H1 (cell line): ENCODE results near the gene SLC39A11. TPM values are rescaled to one million over a fixed set of nuclear protein-coding genes. Genes with fewer than 3 reads are reported as not detected.

Source experiments
- CTCF ChIA-PET: fragments of 300-600 bp; sonication (Branson Sonifier 250); formaldehyde crosslinking; loops from one replicate; lab custom pipeline; 2021; ENCODE audit not compliant: partially characterized antibody; lab: Charles Lee
- POLR2A ChIA-PET: fragments of 300-600 bp; sonication (Branson Sonifier 250); formaldehyde crosslinking; loops from one replicate; lab custom pipeline; 2021; ENCODE audit warnings: inconsistent platforms; ENCODE audit not compliant: partially characterized antibody; lab: Charles Lee
- DNase-seq, 2 experiments: peaks; one replicate each; pipeline versions ENCODE4 v3.0.0 to v3.0.0-alpha.2; 2010 to 2022; ENCODE audit warnings: low spot score in 2 of 2, low read depth in 1 of 2, mixed read lengths in 1 of 2
- FAIRE-seq: peaks from 2 replicates; lab custom pipeline; 2011; peaks lifted over from hg19 to GRCh38; lab: Jason Lieb, UNC
- H2AFZ ChIP-seq: 2 replicates; pipeline ENCODE4 v1.8.1; 2012; ENCODE audit warnings: low read length, inconsistent platforms
- H2AK5ac ChIP-seq: 2 replicates; pipeline ENCODE4 v1.6.1; 2013; ENCODE audit warnings: low read depth, low read length
- H2BK120ac ChIP-seq: replicated peaks from 2 replicates; pipeline ENCODE3; 2013; ENCODE audit warnings: low read depth, low read length, inconsistent platforms
- H2BK12ac ChIP-seq: 2 replicates; pipeline ENCODE4 v1.6.1; 2013; ENCODE audit warnings: low read depth, low read length
- H2BK15ac ChIP-seq: 2 replicates; pipeline ENCODE4 v1.6.1; 2013; ENCODE audit warnings: low read length
- H2BK20ac ChIP-seq: 2 replicates; pipeline ENCODE4 v1.6.1; 2013; ENCODE audit warnings: low read length
- H2BK5ac ChIP-seq: 2 replicates; pipeline ENCODE4 v1.6.1; 2013; ENCODE audit warnings: low read depth, low read length
- H3K14ac ChIP-seq: 2 replicates; pipeline ENCODE4 v1.6.1; 2013; ENCODE audit warnings: inconsistent platforms; ENCODE audit not compliant: insufficient read length
- H3K18ac ChIP-seq: 2 replicates; pipeline ENCODE4 v1.6.1; 2013; ENCODE audit warnings: low read length; ENCODE audit errors: extremely low read depth
- H3K23ac ChIP-seq: 2 replicates; pipeline ENCODE4 v1.6.1; 2013; ENCODE audit warnings: inconsistent platforms; ENCODE audit not compliant: insufficient read length
- H3K23me2 ChIP-seq: 2 replicates; pipeline ENCODE4 v1.6.1; 2013; ENCODE audit warnings: low read depth, low read length
- H3K27ac ChIP-seq: 2 replicates; pipeline ENCODE4 v1.6.1; 2011; ENCODE audit warnings: low read depth, low read length, inconsistent platforms
- H3K27me3 ChIP-seq, 4 experiments: replicated peaks in 1 of 4; 1 replicate in 1 of 4; 2 replicates in 3 of 4; pipeline versions ENCODE4 v1.6.1 to v1.8.1; 2011 to 2013; ENCODE audit warnings: low read length in 3 of 4, mild to moderate bottlenecking in 3 of 4, inconsistent platforms in 2 of 4, mixed read lengths in 2 of 4, moderate library complexity in 1 of 4; ENCODE audit not compliant: control insufficient read depth in 3 of 4, insufficient read depth in 3 of 4; ENCODE audit errors: extremely low read depth in 1 of 4
- H3K36me3 ChIP-seq, 4 experiments: 2 replicates each; pipeline versions ENCODE4 v1.6.1 to v1.8.1; 2011 to 2013; ENCODE audit warnings: mild to moderate bottlenecking in 4 of 4, low read length in 3 of 4, moderate library complexity in 2 of 4, control low read depth in 1 of 4, inconsistent platforms in 1 of 4; ENCODE audit not compliant: insufficient read depth in 4 of 4, control insufficient read depth in 2 of 4
- H3K4ac ChIP-seq: replicated peaks from 2 replicates; pipeline ENCODE3; 2013; ENCODE audit warnings: low read length, low read depth, mixed read lengths, inconsistent platforms; ENCODE audit not compliant: insufficient read length
- H3K4me1 ChIP-seq, 4 experiments: replicated peaks in 1 of 4; 1 replicate in 1 of 4; 2 replicates in 3 of 4; pipeline versions ENCODE4 v1.6.1 to v1.8.1; 2011 to 2013; ENCODE audit warnings: low read length in 3 of 4, inconsistent platforms in 2 of 4, mixed read lengths in 1 of 4; ENCODE audit not compliant: insufficient read depth in 4 of 4, control insufficient read depth in 3 of 4
- H3K4me2 ChIP-seq, 2 experiments: 2 replicates each; pipeline versions ENCODE4 v1.6.1 to v1.8.1; 2011 to 2013; ENCODE audit warnings: low read depth in 2 of 2, low read length in 2 of 2, control low read depth in 1 of 2, inconsistent platforms in 1 of 2, mild to moderate bottlenecking in 1 of 2; ENCODE audit not compliant: insufficient read depth in 1 of 2
- H3K4me3 ChIP-seq, 4 experiments: fragments of 200-600, 300-600 bp in 1 of 4; sonication (generic), shearing (Covaris generic), sonication (Bioruptor Twin) in 1 of 4; 2 replicates each; pipeline versions ENCODE4 v1.5.1 to v1.8.1; 2011 to 2016; ENCODE audit warnings: low read length in 4 of 4, low read depth in 3 of 4, control low read depth in 2 of 4, inconsistent platforms in 2 of 4, mild to moderate bottlenecking in 2 of 4, mixed read lengths in 1 of 4, moderate library complexity in 1 of 4; ENCODE audit not compliant: insufficient read depth in 2 of 4; ENCODE audit errors: extremely low read depth in 1 of 4
- H3K56ac ChIP-seq: replicated peaks from 2 replicates; pipeline ENCODE3; 2013; ENCODE audit warnings: low read depth, mild to moderate bottlenecking, mixed read lengths, low read length, inconsistent platforms; ENCODE audit not compliant: insufficient read length
- H3K79me1 ChIP-seq: 2 replicates; pipeline ENCODE4 v1.6.1; 2013; ENCODE audit warnings: low read depth, low read length, control low read depth
- H3K79me2 ChIP-seq, 2 experiments: 2 replicates each; pipeline versions ENCODE4 v1.6.1 to v1.8.1; 2012 to 2013; ENCODE audit warnings: low read length in 2 of 2, mild to moderate bottlenecking in 2 of 2, inconsistent platforms in 1 of 2; ENCODE audit not compliant: insufficient read depth in 2 of 2, control insufficient read depth in 1 of 2
- H3K9ac ChIP-seq, 4 experiments: replicated peaks in 1 of 4; 1 replicate in 1 of 4; 2 replicates in 3 of 4; pipeline versions ENCODE4 v1.6.1 to v1.8.1; 2011 to 2013; ENCODE audit warnings: low read depth in 3 of 4, low read length in 3 of 4, control low read depth in 2 of 4, mild to moderate bottlenecking in 2 of 4, moderate library complexity in 2 of 4, inconsistent platforms in 1 of 4; ENCODE audit errors: extremely low read depth in 1 of 4
- H3K9me3 ChIP-seq, 2 experiments: 2 replicates each; pipeline versions ENCODE4 v1.6.1 to v1.8.1; 2012 to 2013; ENCODE audit warnings: mild to moderate bottlenecking in 2 of 2, moderate library complexity in 2 of 2, control low read depth in 1 of 2, inconsistent platforms in 1 of 2, low read depth in 1 of 2, low read length in 1 of 2, mixed read lengths in 1 of 2; ENCODE audit not compliant: insufficient read depth in 2 of 2
- H4K20me1 ChIP-seq, 2 experiments: replicated peaks in 1 of 2; 2 replicates each; pipeline versions ENCODE3 to v1.8.1; 2011 to 2013; ENCODE audit warnings: inconsistent platforms in 2 of 2, low read length in 2 of 2, mild to moderate bottlenecking in 1 of 2; ENCODE audit not compliant: insufficient read depth in 2 of 2, control insufficient read depth in 1 of 2
- H4K5ac ChIP-seq: 2 replicates; pipeline ENCODE4 v1.6.1; 2013; ENCODE audit warnings: low read length, low read depth, mixed read lengths, inconsistent platforms; ENCODE audit not compliant: insufficient read length
- H4K8ac ChIP-seq: 2 replicates; pipeline ENCODE4 v1.8.0; 2013; ENCODE audit warnings: mild to moderate bottlenecking, moderate library complexity, low read length, inconsistent platforms; ENCODE audit not compliant: insufficient read depth; ENCODE audit errors: extremely low read depth
- H4K91ac ChIP-seq: replicated peaks from 2 replicates; pipeline ENCODE3; 2013; ENCODE audit warnings: low read length, mixed read lengths, inconsistent platforms; ENCODE audit not compliant: insufficient read length
- BRCA1 ChIP-seq: IDR thresholded peaks from 2 replicates; pipeline ENCODE4 v1.6.1; 2012; ENCODE audit warnings: low read depth, low read length, improper control_type of control experiment
- GABPA ChIP-seq: IDR thresholded peaks from 2 replicates; pipeline ENCODE4 v1.6.1; 2011; ENCODE audit warnings: mild to moderate bottlenecking, low read length, moderate library complexity, borderline replicate concordance; ENCODE audit not compliant: insufficient read depth
- GTF2F1 ChIP-seq: IDR thresholded peaks from 2 replicates; pipeline ENCODE4 v1.6.1; 2012; ENCODE audit warnings: low read depth, low read length, improper control_type of control experiment, borderline replicate concordance
- KDM1A ChIP-seq: fragments of 200-600, 300-600 bp; sonication (generic); IDR thresholded peaks from 2 replicates; pipeline ENCODE4 v1.7.1; 2016; ENCODE audit warnings: mild to moderate bottlenecking, low read length, borderline replicate concordance
- NANOG ChIP-seq: IDR thresholded peaks from 2 replicates; pipeline ENCODE4 v1.6.1; 2011; ENCODE audit warnings: low read length, low read depth, mild to moderate bottlenecking, inconsistent platforms; ENCODE audit not compliant: insufficient read depth, poor library complexity, severe bottlenecking
- NRF1 ChIP-seq: IDR thresholded peaks from 2 replicates; pipeline ENCODE4 v1.6.1; 2011; ENCODE audit warnings: mild to moderate bottlenecking, low read depth, low read length, improper control_type of control experiment
- RNF2 ChIP-seq: fragments of 200-900, 300-1000 bp; sonication (generic); IDR thresholded peaks from 2 replicates; pipeline ENCODE4 v1.7.1; 2016; ENCODE audit warnings: borderline replicate concordance, low read depth, mild to moderate bottlenecking, antibody characterized with exemption, low read length; ENCODE audit not compliant: poor library complexity, severe bottlenecking; ENCODE audit errors: missing control alignments
- SUZ12 ChIP-seq: fragments of 200-600 bp; sonication (generic); IDR thresholded peaks from 2 replicates; pipeline ENCODE4 v1.6.1; 2012; ENCODE audit warnings: mild to moderate bottlenecking, inconsistent platforms, low read length, moderate library complexity, mixed read lengths
- TEAD4 ChIP-seq: IDR thresholded peaks from 2 replicates; pipeline ENCODE4 v1.6.1; 2012; ENCODE audit warnings: low read depth, low read length, inconsistent platforms, mixed read lengths
- WGBS, 2 experiments: shearing (Covaris generic) in 1 of 2; methylation state at CpG; one replicate each; pipeline versions ENCODE4 v1.1.6 to v1.1.7; 2013 to 2015; ENCODE audit warnings: low lambda C conversion rate in 2 of 2, mixed read lengths in 2 of 2, inconsistent platforms in 1 of 2, low coverage in 1 of 2, missing lambda C conversion rate in 1 of 2; ENCODE audit not compliant: insufficient replicate concordance in 2 of 2, insufficient coverage in 1 of 2, insufficient read length in 1 of 2; ENCODE audit errors: extremely low coverage in 1 of 2, missing lambda C conversion rate in 1 of 2; 5-methylcytosine and 5-hydroxymethylcytosine counted together
- polyA plus RNA-seq, 7 experiments: library from polyadenylated mRNA; depleted of rRNA in 3 of 7; stranded (reverse) in 5 of 7; unstranded in 2 of 7; fragments of >200 nt in 5 of 7; fragments of 200-250 nt in 2 of 7; gene quantifications; 1 replicate in 5 of 7; 2 replicates in 1 of 7; 4 replicates in 1 of 7; pipeline versions ENCODE4 v1.2.1 to v1.2.3, GENCODE V29; 2011 to 2013; ENCODE audit warnings: missing spikeins in 2 of 7, mixed read lengths in 2 of 7
- total RNA-seq: library from RNA; stranded (reverse); fragmentation: NEBNext Ultra II Directional; extraction: Animal tissue kit (Norgen Biotek cat#: 25700); gene quantifications from 2 replicates; pipeline ENCODE4 v1.2.1, GENCODE V29; 2021
- TF ChIP-seq, protein P1 (sequence below): IDR thresholded peaks from 2 replicates; pipeline ENCODE4 v1.6.1; 2012; ENCODE audit warnings: inconsistent platforms

SLC39A11 gene
- total and polyA plus RNA-seq, 2 of the 8 experiments (the other 6 are each of a cell fraction or from before 2014, with no cell fraction given) = 12.2 to 19.6 TPM

DNA sequence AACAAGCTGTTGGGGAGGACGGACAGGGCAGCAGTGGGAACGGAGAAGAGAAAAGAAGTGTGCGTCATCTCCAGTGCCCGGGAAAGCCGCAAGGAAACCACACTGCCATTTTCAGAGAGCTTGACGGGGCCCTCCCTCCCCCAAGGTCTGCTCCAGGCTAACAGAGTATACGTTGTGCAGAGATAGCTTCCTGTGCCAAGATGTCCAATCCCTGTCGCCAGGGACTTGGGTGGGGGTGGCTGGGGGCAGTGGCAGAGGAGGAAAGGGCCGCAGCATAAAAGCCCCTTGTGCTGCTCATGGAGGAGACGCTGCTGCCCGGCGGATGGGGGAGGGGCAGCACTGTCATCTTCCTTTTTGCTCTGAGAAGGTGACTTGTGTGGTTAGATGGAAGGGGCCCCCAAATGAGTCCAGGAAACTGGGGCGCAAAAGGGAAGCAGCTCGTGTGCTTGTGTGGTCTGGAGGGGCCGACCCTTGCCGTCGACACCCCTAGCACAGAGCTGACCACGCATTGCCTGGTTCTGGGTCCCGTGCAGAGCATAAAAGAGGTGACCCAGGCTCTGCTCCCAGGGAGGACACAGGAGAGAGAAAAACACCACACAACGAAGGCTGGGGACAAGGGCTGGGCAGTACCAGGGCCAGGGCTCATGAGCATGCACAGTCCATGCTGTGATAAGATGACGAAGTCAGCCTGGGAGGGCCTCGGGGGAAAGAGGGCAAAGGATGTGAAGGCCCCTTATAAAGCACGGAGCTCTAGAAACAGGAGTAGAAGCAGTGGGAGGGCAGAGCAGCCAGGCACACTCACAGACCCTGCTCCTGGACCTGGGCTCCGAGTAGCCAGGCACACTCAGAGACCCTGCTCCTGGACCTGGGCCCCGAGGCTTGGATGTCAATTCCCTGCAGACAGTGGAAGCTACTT, 372.7 kb downstream of the SLC39A11 start:
- Histone ChIP-seq H2BK20ac (no peak overlapping the region), H3K4me2 (no peak overlapping the region), H3K23me2 (no peaks in the 10 kb centered on the region), H3K4me3 (no peak overlapping the region), H2BK5ac (0 out of 2 replicates have a peak overlapping the region, but pooled peaks have one; percentile 7), H3K18ac (peak overlapping the region; percentile 60; the same call in 1 of the 2 replicates), H3K9ac (no peak overlapping the region), H2BK15ac (0 out of 2 replicates have a peak overlapping the region, but pooled peaks have one; percentile 83), H3K56ac (no peak overlapping the region), H3K79me2 (no peaks in the 10 kb centered on the region), H4K20me1 (no peaks in the 10 kb centered on the region), H4K91ac (peak overlapping the region; percentile 31), H3K27me3 (no peaks in the 10 kb centered on the region), H4K5ac (no peak overlapping the region), H3K4me1 (peaks cover 0 to 11% (median 2%) of the 10 kb centered on the region in 4 experiments; a peak in 5 of 7 replicates), H3K9me3 (no peaks in the 10 kb centered on the region), H2AK5ac (no peak overlapping the region), H3K36me3 (no peaks in the 10 kb centered on the region), H3K79me1 (no peaks in the 10 kb centered on the region), H3K4ac (peak overlapping the region; percentile 88), H2AFZ (no peak overlapping the region), H3K23ac (no peak overlapping the region), H2BK120ac (no peak overlapping the region), H2BK12ac (0 out of 2 replicates have a peak overlapping the region, but pooled peaks have one; percentile 50), H4K8ac (no peak overlapping the region; the same call in 1 of the 2 replicates), H3K27ac (no peak overlapping the region), H3K14ac (peak overlapping the region; percentile 11)
- ChIA-PET POLR2A (interaction anchor here (1.2 to 1.6 kb wide), 2 partner anchors 128 to 472 kb away, joined by 3 to 4 read pairs; no protein-coding TSS in a partner anchor), CTCF (interaction anchor here (0.6 to 7.2 kb wide), 14 partner anchors 8 to 470 kb away, joined by 3 to 71 read pairs (median 4); no protein-coding TSS in a partner anchor)
- FAIRE-seq (no peak), DNase-seq (no peak)
- 76% methylated on average over 25 of the region's 25 CpGs; no CpG with 5 or more reads in 1 of the 2 experiments for WGBS, 2 experiments
- TF ChIP-seq SUZ12 = no peak
- TF ChIP-seq, protein P1, sequence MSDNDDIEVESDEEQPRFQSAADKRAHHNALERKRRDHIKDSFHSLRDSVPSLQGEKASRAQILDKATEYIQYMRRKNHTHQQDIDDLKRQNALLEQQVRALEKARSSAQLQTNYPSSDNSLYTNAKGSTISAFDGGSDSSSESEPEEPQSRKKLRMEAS = no peak
- TF ChIP-seq KDM1A = no peak
- no peak for TF ChIP-seq BRCA1
- no peak for TF ChIP-seq NRF1
- no peak for TF ChIP-seq GABPA
- TF ChIP-seq TEAD4 = no peak
- no peak for TF ChIP-seq RNF2
- TF ChIP-seq NANOG = no peak
- no peak for TF ChIP-seq GTF2F1
